ENCODE results near the gene OR2C1. TPM values are rescaled to one million over a fixed set of nuclear protein-coding genes. Genes with fewer than 3 reads are reported as not detected.

The OR2C1 gene
- not detected in 2 replicates for total RNA-seq (2014; rRNA removed; shearing (Covaris generic); ENCODE audit: low replicate concordance)

DNA sequence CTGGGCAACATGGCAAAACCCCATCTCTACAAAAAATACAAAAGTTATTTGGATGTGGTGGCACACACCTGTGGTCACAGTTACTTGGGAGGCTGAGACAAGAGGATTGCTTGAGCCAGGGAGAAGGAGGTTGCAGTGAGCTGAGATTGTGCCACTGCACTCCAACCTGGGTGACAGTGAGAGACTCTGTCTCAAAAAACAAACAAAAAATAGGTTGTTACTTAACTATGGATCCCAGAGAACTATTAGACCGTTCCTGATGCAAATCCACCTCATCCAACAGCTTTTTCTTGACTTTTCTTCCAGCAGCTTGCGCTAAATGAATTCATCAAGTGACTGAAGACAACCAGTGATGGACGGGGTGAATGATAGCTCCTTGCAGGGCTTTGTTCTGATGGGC is at the start of gene OR2C1:
TSS of gene OR2C1 (plus strand) at position 301 of the 400 bp plus-strand sequence. CDS start at position 353, 52 bp downstream.
- DNase-seq (ENCODE audit: low read depth): no peak
- in situ Hi-C loops (cut with HindIII; ENCODE audit: low pct_unique_long_range_greater_than_20kb, low sequenced_read_pairs): no loop called here

DNA sequence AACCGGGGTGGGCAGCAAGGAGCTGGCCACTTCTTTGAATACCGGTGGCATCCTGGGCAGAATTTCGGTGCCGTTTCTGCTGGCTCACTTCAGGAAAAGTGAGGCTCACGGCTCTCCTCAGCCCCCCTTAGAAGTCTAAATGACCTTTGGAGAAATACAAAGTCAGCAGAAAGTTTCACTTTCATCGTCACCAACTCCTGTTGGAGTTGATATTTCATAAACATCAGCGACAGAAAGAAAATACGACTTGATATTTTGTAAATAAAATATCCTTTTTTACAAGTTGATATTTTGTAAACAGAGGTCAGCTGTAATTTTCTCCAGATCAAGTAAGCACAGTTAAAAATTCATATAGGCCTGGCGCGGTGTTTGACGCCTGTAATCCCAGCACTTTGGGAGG is 49.6 kb upstream of the OR2C1 start:
- in situ Hi-C loops (cut with HindIII; ENCODE audit: low pct_unique_long_range_greater_than_20kb, low sequenced_read_pairs): no loop called here
- no peak for DNase-seq (ENCODE audit: low read depth)

DNA sequence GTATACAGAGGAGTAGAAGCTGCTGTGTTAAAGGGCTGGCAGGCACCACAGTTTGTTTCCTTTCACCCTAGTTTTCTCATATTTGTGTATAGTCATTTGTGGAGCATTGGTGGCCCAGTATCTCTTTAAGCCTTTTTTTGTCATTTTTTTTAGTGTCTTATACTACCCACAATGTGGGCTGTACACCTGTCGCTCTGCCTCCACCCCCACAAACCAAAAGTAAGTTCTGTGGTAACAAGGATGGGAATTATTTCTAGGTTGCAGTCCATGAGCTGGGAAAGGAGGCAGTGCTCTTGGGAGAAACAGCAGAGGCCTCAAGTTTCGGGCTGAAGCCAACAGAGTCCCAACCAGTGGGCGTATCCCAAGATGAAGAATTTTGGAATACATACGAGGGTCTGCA is 44.2 kb upstream of the OR2C1 start:
- no peak for DNase-seq (ENCODE audit: low read depth)
- in situ Hi-C loops (cut with HindIII; ENCODE audit: low pct_unique_long_range_greater_than_20kb, low sequenced_read_pairs): no loop called here

DNA sequence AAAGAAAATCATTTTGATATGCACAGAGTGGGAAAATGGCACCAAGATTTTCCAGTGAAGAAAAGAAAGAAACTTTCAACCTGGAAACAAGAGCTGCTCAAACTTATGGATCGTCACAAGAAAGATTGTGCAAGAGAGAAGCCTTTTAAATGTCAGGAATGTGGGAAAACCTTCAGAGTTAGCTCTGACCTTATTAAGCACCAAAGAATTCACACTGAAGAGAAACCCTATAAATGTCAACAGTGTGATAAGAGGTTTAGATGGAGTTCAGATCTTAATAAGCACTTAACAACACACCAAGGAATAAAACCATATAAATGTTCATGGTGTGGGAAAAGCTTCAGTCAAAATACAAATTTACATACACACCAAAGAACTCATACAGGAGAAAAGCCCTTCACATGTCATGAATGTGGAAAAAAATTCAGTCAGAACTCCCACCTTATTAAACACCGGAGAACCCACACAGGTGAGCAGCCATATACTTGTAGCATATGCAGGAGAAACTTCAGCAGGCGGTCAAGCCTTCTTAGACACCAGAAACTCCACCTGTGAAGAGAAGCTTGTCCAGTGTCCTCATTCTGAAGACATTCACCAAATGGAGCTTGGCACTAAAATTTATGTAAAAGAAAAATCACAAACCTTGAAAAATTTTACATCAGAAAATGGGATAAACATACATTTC is 38.2 kb upstream of the OR2C1 start:
- in situ Hi-C loops (cut with HindIII; ENCODE audit: low pct_unique_long_range_greater_than_20kb, low sequenced_read_pairs): no loop called here
- DNase-seq (ENCODE audit: low read depth): peak; percentile 64

DNA sequence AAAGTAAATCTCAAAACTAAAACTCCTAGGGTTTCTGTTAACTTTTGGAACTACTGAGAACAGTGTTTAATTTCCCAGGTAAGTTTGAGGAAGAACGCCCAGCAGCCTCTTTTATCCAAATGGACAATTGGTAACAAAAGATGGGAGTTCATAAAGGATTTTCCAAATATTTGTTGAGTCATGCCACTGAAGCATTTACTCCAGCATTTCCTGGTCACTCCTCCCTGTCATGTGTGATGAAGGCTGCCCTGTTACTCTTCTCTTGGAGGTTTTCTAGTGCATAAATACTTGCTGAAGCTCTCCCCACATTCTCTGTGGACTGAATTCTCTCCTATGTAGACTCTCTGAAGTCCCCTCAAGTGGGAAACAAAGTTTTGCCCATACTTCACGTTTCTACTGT is 33.9 kb upstream of the OR2C1 start:
- in situ Hi-C loops (cut with HindIII; ENCODE audit: low pct_unique_long_range_greater_than_20kb, low sequenced_read_pairs): no loop called here
- peak; percentile 35 for DNase-seq (ENCODE audit: low read depth)

DNA sequence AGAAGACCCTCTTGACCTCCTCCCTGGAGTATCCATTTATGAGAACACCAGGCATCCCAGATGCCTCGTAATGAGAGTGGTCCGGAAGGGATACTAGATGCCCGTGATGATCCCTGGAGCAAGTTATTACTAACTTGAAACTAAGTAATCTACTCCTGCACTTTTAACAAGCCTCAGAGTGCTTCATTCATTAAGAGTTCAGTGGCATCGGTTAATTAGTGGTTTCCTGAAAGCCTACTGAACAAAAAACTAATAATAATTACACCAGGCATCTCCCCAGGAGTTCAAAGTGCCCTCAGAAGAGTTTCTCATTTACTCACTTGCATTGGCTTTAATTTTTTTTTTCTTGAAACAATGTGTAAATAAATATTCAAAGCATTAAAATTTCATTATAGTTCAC is 28.2 kb upstream of the OR2C1 start:
- no peak for DNase-seq (ENCODE audit: low read depth)

DNA sequence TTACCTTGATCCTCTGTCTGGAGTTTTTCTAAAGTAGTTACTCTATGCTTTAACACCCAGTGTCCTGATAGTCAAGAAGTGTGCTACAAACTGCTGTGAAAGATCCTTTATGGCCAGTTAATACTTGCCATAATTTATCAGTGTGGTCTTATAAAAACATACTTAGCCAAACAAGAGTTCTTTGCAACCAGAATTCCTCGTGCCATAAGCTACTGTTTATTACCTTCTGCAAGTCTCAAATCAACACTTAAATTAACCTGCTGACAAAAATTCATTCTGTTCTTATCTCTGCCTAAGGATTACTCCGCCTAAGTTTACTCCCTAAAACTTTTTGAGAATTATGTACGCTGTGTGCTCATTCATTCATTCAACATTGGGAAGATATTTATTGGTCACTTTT is 27.6 kb upstream of the OR2C1 start:
- no peak for DNase-seq (ENCODE audit: low read depth)
- in situ Hi-C loops (cut with HindIII; ENCODE audit: low pct_unique_long_range_greater_than_20kb, low sequenced_read_pairs): no loop called here

More for the DNA sequence above, 28.2 kb upstream of the OR2C1 start:
- in situ Hi-C loops (cut with HindIII; ENCODE audit: low pct_unique_long_range_greater_than_20kb, low sequenced_read_pairs): no loop called here

DNA sequence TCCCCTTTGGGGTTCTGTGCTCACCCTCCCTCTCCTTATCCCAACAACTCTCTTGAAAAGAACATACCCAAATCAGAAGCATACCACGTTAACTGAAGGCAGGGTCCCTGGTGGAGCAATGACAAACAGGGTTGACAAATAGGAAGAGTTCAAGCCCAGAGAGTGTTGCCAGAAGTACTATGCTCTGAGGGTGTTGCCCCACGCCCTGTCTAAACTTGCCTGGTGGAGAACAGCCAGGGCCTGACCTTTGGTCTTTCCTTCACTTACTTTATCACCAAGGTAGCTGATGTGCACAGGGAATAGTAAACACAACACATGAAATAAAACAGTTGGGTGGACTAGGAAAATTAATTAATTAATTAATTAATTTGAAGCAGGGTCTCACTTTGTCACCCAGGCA is 27.0 kb upstream of the OR2C1 start:
- DNase-seq (ENCODE audit: low read depth): no peak
- in situ Hi-C loops (cut with HindIII; ENCODE audit: low pct_unique_long_range_greater_than_20kb, low sequenced_read_pairs): no loop called here

DNA sequence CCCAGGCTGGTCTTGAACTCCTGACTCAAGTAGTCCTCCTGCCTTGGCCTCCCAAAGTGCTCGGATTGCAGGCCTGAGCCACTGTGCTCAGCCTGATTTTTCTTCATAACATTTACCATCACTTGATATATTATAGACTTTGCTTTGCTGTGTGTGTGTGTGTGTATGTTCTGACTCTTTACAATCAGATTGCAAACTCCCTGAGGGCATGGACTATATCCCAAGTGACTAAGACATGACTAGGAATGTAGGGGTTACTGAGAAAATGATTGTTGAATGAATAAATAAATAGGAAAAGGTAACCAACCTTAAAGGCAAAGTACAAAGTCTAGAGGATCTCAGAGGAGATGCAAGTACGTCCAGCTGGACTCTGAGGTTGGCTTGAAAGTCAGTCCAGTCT is 9.6 kb upstream of the OR2C1 start:
- DNase-seq (ENCODE audit: low read depth): no peak
- in situ Hi-C loops (cut with HindIII; ENCODE audit: low pct_unique_long_range_greater_than_20kb, low sequenced_read_pairs): no loop called here

DNA sequence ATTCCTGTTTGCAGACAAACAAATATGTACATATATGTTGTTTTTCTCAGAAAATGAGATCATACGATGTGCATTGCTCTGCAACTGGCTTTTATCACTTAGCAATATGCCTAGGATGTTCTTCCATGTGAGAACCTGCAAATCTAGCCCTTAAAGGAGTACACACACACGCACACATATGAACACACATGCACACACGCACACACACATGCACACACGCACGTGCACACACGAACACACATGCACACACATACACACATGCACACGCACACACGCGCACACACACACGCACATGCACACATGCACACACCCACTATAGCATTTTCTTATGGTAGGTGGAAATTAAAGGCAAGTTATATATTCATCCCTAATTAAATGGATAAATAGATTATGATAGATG is 8.1 kb upstream of the OR2C1 start:
- in situ Hi-C loops (cut with HindIII; ENCODE audit: low pct_unique_long_range_greater_than_20kb, low sequenced_read_pairs): no loop called here
- no peak for DNase-seq (ENCODE audit: low read depth)

DNA sequence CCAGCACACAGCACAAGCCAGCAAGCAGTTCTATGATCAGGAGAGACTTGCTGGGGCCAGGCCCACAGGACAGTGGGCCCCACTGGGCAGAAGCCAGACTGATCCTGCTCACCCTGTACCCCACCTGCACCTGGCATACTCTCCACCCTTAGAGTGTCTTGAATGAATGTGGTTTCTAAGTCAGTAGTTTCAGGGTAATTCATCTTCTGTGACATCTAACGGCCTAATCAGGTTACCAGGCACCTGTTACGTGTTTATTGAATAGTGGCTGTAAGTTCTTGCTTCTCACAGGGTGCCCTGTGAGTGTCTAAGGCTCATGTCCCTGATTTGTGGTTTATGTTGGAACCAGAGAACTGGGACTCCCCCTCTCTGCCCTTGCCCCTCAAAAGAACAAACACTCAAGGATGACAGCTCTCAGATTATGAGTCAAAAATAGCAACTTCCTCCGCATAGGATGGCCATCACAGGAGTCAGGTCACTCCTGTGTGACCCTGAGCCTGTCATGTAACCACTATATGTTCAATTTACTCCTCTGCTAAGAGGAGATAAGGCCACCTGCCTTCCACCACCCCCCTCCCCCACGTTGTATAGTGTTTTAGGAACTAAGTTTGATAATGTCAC is 7.0 kb upstream of the OR2C1 start:
- in situ Hi-C loops (cut with HindIII; ENCODE audit: low pct_unique_long_range_greater_than_20kb, low sequenced_read_pairs): no loop called here
- DNase-seq (ENCODE audit: low read depth): no peak

DNA sequence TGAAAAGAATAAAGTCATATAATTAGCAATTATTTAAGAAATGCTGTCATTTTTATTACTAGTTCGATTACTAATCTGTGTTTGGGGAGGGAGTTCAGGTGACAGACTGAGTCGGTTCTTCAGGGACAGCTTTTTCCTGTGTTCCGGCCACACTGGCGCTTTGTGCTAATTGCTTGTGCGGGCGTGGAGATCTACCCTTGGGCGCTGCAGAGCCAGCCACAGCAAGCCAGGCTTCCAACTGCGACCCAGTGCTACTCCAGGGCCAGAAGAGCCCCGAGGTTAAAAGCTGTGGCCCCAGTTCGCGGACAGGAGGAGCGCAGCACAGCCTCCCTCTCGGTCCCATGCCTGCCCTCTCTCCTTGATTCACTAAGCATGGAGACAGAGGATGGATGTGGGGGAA is 6.5 kb upstream of the OR2C1 start:
- in situ Hi-C loops (cut with HindIII; ENCODE audit: low pct_unique_long_range_greater_than_20kb, low sequenced_read_pairs): no loop called here
- DNase-seq (ENCODE audit: low read depth): no peak

DNA sequence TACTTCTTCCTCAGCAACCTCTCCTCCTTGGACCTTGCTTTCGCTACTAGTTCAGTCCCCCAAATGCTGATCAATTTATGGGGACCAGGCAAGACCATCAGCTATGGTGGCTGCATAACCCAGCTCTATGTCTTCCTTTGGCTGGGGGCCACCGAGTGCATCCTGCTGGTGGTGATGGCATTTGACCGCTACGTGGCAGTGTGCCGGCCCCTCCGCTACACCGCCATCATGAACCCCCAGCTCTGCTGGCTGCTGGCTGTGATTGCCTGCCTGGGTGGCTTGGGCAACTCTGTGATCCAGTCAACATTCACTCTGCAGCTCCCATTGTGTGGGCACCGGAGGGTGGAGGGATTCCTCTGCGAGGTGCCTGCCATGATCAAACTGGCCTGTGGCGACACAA is 429 bp downstream of the OR2C1 start:
- DNase-seq (ENCODE audit: low read depth): no peak
- in situ Hi-C loops (cut with HindIII; ENCODE audit: low pct_unique_long_range_greater_than_20kb, low sequenced_read_pairs): no loop called here

DNA sequence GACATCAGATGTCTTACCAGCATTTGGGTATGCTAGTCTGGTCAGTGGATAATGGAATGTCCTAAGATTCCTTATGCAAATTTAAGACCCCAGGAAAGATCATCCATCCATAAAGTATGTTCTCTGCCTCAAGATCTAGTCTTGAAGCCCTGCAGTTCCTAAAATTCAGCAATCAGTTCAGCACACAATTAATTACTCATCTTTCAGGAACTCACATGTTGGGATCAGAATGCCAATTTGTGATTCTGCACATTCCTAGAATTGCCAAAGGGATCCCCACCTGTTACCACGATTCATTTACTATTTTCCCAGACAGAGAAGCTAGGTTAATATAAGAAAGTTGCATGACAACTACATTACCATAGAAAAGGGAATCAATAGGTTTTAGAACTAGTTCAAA is 3.2 kb downstream of the OR2C1 start:
- in situ Hi-C loops (cut with HindIII; ENCODE audit: low pct_unique_long_range_greater_than_20kb, low sequenced_read_pairs): no loop called here
- DNase-seq (ENCODE audit: low read depth): no peak

DNA sequence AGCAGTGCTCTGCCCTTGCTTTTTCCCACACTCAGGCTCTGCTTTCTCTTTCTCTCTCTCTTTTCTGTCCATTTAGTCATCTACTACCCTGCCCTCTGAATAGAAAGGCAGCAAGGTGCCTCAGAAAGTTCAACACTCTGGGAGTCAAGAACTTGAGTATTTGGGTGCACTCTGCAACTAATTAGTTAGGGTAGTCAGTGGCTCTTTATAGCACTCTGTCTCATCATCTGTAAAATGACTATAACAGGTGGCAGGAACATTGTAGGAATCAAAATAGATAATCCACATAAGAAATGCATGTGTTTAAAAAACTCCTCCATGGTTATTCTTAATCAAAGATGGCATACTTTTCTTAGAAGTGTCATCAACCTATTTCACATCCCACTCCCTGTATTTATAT is 7.2 kb downstream of the OR2C1 start:
- in situ Hi-C loops (cut with HindIII; ENCODE audit: low pct_unique_long_range_greater_than_20kb, low sequenced_read_pairs): no loop called here
- DNase-seq (ENCODE audit: low read depth): no peak

DNA sequence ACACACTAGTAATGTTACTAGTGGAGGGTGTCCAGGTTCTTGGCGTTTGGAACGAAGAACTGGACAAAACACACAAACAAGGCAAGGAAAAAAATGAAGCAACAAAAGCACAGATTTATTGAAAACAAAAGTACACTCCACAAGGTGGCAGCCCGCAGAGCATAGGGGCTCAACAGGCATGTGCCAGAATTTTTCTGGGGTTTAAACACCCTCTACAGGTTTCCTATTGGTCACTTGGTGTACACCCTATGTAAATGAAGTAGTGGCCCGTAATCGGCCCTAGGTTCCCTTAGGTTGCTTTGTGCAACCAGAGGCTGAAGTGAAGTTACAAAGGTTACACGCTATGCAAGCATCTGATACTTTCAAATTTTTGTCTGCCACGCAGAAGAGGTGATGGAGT is 8.1 kb downstream of the OR2C1 start:
- in situ Hi-C loops (cut with HindIII; ENCODE audit: low pct_unique_long_range_greater_than_20kb, low sequenced_read_pairs): no loop called here
- peak; percentile 60 for DNase-seq (ENCODE audit: low read depth)

DNA sequence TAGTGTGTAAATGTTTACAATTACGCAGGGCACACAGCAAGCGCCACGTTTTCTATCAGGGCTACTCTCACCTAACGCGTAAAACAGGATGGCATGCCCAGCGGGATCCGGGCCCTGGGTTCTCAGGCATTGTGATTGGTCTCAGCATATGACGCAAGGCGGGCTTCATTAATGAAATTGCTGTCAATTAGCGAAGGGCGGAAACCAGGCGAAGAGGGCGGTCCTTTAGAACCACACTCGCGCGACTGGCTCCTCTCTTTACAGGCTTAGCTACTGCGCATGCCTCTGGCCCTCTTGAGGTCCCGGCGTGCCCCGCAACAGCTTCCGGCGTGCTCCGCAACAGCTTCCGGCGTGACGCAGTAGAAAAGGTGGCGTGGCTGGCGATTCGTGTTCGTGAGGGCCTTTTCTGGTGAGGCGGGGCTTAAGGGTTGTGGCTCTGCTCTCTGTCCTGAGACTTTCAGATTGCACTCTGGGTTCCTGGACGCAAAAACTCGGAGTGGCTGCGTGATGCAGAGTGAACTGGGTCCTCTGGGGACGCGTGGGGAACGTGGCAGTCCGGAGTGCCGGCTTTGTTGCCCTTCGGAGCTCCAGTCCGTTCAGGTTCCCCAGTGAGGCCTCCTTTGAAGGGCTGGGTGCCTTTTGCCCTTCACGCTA is 9.2 kb downstream of the OR2C1 start:
- peak; percentile 99 for DNase-seq (ENCODE audit: low read depth)
- in situ Hi-C loops (cut with HindIII; ENCODE audit: low pct_unique_long_range_greater_than_20kb, low sequenced_read_pairs): no loop called here

DNA sequence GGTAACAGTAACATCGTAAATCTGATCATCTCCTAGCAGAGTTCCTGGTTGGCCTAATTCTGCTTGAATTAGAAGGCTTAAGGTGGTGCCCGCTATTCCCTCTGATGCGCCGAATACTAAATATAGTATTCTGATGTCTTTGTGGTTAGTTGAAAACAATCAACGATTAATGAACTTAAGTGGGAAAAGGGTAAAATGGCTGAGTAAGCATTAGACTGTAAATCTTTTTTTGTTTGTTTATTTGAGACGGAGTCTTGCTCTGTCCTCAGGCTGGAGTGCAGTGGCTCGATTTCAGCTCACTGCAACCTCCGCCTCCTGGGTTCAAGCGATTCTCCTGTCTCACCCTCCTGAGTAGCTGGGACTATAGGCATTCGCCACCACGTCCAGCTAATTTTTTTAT is 13.4 kb downstream of the OR2C1 start:
- in situ Hi-C loops (cut with HindIII; ENCODE audit: low pct_unique_long_range_greater_than_20kb, low sequenced_read_pairs): no loop called here
- DNase-seq (ENCODE audit: low read depth): no peak

DNA sequence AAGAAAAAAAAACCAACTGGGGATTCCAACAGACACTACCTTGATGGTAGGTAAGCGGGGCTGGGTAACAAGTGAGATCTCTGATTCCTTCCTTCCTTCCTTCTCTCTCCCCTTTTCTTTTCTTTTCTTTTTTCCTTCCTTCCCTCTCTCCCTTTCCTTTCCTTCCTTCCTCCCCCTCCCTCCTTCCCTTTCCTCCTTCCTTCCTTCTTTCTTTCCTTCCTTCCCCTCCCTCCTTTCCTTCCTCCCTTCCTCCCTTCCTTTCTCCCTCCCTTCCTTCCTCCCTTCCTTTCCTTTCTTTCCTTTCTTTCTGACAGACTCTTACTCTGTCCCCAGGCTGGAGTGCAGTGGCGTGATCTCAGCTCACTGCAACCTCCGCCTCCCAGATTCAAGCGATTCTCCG is 20.0 kb downstream of the OR2C1 start:
- in situ Hi-C loops (cut with HindIII; ENCODE audit: low pct_unique_long_range_greater_than_20kb, low sequenced_read_pairs): no loop called here
- DNase-seq (ENCODE audit: low read depth): no peak

DNA sequence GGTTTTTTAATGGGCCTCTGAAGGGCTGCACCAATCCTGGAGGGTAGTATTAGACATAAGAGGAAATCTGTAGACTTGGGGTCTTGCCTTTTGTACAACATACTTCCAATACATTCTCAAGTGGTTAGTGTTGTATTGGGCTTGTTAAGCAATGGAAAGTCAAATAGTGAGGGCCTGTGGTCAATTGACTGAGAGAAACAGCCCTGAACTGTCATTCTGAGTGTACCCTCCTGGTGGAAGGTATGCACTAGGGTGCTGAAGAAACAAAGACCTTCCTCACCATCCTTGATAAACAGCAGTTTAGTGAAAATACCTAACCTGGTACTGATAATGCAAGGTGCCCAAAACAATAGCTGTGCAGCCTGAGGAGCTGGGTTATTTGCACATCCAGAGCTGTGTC is 22.2 kb downstream of the OR2C1 start:
- in situ Hi-C loops (cut with HindIII; ENCODE audit: low pct_unique_long_range_greater_than_20kb, low sequenced_read_pairs): no loop called here
- no peak for DNase-seq (ENCODE audit: low read depth)

Measured in Caki2 (cell line).